CD14-positive monocyte (primary cell): ENCODE measurements around the gene MACC1. TPM values are rescaled to one million over a fixed set of nuclear protein-coding genes. Genes with fewer than 3 reads are reported as not detected.

Source experiments
- DNase-seq, 3 donors: peaks; one replicate each; pipeline ENCODE4 v3.0.0-alpha.2; 2011 to 2022
- H2AFZ ChIP-seq: 2 replicates; pipeline ENCODE4 v1.6.0; 2012; ENCODE audit warnings: mild to moderate bottlenecking, low read depth, low read length, inconsistent platforms; ENCODE audit not compliant: insufficient read depth, poor library complexity, severe bottlenecking
- H3K27ac ChIP-seq, 2 donors: 1 replicate in 1 of 2; 2 replicates in 1 of 2; pipeline ENCODE4 v1.5.1; 2012 to 2013; ENCODE audit warnings: low read length in 2 of 2, control low read depth in 1 of 2, inconsistent platforms in 1 of 2, low read depth in 1 of 2, mild to moderate bottlenecking in 1 of 2
- H3K27me3 ChIP-seq, 2 donors: one replicate each; pipeline versions ENCODE4 v1.6.0 to v1.6.1; 2011 to 2013; ENCODE audit warnings: low read length in 2 of 2; ENCODE audit not compliant: control insufficient read depth in 2 of 2, insufficient read depth in 2 of 2
- H3K36me3 ChIP-seq, 2 donors: replicated peaks in 1 of 2; 1 replicate in 1 of 2; 2 replicates in 1 of 2; pipeline versions ENCODE4 v1.5.1 to v1.6.1; 2012 to 2013; ENCODE audit warnings: low read length in 2 of 2, control low read depth in 1 of 2, inconsistent platforms in 1 of 2, mild to moderate bottlenecking in 1 of 2; ENCODE audit not compliant: insufficient read depth in 2 of 2, control insufficient read depth in 1 of 2
- H3K4me1 ChIP-seq, 2 donors: 1 replicate in 1 of 2; 2 replicates in 1 of 2; pipeline versions ENCODE4 v1.5.1 to v1.6.1; 2012 to 2013; ENCODE audit warnings: low read length in 2 of 2, control low read depth in 1 of 2, inconsistent platforms in 1 of 2, mild to moderate bottlenecking in 1 of 2, moderate library complexity in 1 of 2; ENCODE audit not compliant: insufficient read depth in 2 of 2, control insufficient read depth in 1 of 2
- H3K4me2 ChIP-seq: replicated peaks from 2 replicates; pipeline ENCODE3; 2012; ENCODE audit warnings: low read length, moderate library complexity, mild to moderate bottlenecking; ENCODE audit not compliant: poor library complexity, severe bottlenecking; ENCODE audit errors: extremely low read depth
- H3K4me3 ChIP-seq, 3 experiments: fragments of 200-600 bp in 1 of 3; sonication (generic) in 1 of 3; replicated peaks in 1 of 3; 1 replicate in 2 of 3; 2 replicates in 1 of 3; pipeline ENCODE4 v1.5.1; 2011 to 2013; ENCODE audit warnings: low read length in 3 of 3, mild to moderate bottlenecking in 3 of 3, control low read depth in 2 of 3, low read depth in 2 of 3, inconsistent platforms in 1 of 3, moderate library complexity in 1 of 3
- H3K79me2 ChIP-seq: 2 replicates; pipeline ENCODE4 v1.6.0; 2012; ENCODE audit warnings: mild to moderate bottlenecking, control low read depth, inconsistent platforms, low read length, moderate library complexity; ENCODE audit not compliant: insufficient read depth
- H3K9ac ChIP-seq: 2 replicates; pipeline ENCODE4 v1.6.0; 2017; ENCODE audit warnings: low read length, mild to moderate bottlenecking; ENCODE audit not compliant: insufficient read depth, poor library complexity, severe bottlenecking
- H3K9me3 ChIP-seq, 2 donors: replicated peaks in 1 of 2; 1 replicate in 1 of 2; 2 replicates in 1 of 2; pipeline versions ENCODE4 v1.5.1 to v1.6.1; 2012 to 2013; ENCODE audit warnings: low read length in 2 of 2, control low read depth in 1 of 2; ENCODE audit not compliant: control insufficient read depth in 1 of 2, insufficient read depth in 1 of 2
- H4K20me1 ChIP-seq: 2 replicates; pipeline ENCODE4 v1.6.0; 2012; ENCODE audit warnings: mild to moderate bottlenecking, low read length, control low read depth, moderate library complexity; ENCODE audit not compliant: insufficient read depth
- H3K27ac Mint-ChIP-seq, 7 donors: one replicate each; pipeline ENCODE4 v1.8.0; 2020; ENCODE audit warnings: mild to moderate bottlenecking in 7 of 7, mixed read lengths in 7 of 7, moderate library complexity in 6 of 7, inconsistent platforms in 2 of 7
- H3K27me3 Mint-ChIP-seq, 3 donors: one replicate each; pipeline ENCODE4 v1.8.0; 2021 to 2022; ENCODE audit warnings: low read depth in 3 of 3, mild to moderate bottlenecking in 3 of 3, mixed read lengths in 3 of 3, moderate library complexity in 3 of 3, inconsistent platforms in 1 of 3
- H3K36me3 Mint-ChIP-seq, 2 donors: one replicate each; pipeline ENCODE4 v1.8.0; 2020; ENCODE audit warnings: mixed read lengths in 2 of 2, inconsistent platforms in 1 of 2, mild to moderate bottlenecking in 1 of 2
- H3K4me1 Mint-ChIP-seq: one replicate; pipeline ENCODE4 v1.8.0; 2020; ENCODE audit warnings: mild to moderate bottlenecking, mixed read lengths
- H3K4me3 Mint-ChIP-seq, 2 donors: one replicate each; pipeline ENCODE4 v1.8.0; 2020; ENCODE audit warnings: mild to moderate bottlenecking in 2 of 2, mixed read lengths in 2 of 2, moderate library complexity in 1 of 2
- H3K9me3 Mint-ChIP-seq, 7 donors: one replicate each; pipeline ENCODE4 v1.8.0; 2020 to 2022; ENCODE audit warnings: mixed read lengths in 7 of 7, mild to moderate bottlenecking in 6 of 7, moderate library complexity in 6 of 7, inconsistent platforms in 2 of 7
- CTCF ChIP-seq: fragments of 200-600 bp; IDR thresholded peaks from one replicate; pipeline ENCODE4 v1.8.0; 2022; ENCODE audit warnings: antibody characterized with exemption, mild to moderate bottlenecking
- WGBS: methylation state at CpG from one replicate; pipeline ENCODE4 v1.1.5; 2013; ENCODE audit warnings: missing lambda C conversion rate; ENCODE audit not compliant: insufficient coverage; 5-methylcytosine and 5-hydroxymethylcytosine counted together
- intact Hi-C, 2 donors: fragments of 100-400 bp; cut with micrococcal nuclease; formaldehyde crosslinking; loops; one replicate each; pipeline versions ENCODE4 v1.15.0 to v1.15.1; 2023
- polyA plus RNA-seq, 3 donors: library from polyadenylated mRNA; depleted of rRNA in 1 of 3; unstranded in 2 of 3; stranded (reverse) in 1 of 3; fragments of 300-500 nt in 2 of 3; fragments of >200 nt in 1 of 3; fragmentation: Illumina TruSeq in 2 of 3; gene quantifications; 1 replicate in 2 of 3; 2 replicates in 1 of 3; pipeline ENCODE4 v1.2.3, GENCODE V29; 2012 to 2021

MACC1 gene
- polyA plus RNA-seq, 3 donors, result not detected

DNA sequence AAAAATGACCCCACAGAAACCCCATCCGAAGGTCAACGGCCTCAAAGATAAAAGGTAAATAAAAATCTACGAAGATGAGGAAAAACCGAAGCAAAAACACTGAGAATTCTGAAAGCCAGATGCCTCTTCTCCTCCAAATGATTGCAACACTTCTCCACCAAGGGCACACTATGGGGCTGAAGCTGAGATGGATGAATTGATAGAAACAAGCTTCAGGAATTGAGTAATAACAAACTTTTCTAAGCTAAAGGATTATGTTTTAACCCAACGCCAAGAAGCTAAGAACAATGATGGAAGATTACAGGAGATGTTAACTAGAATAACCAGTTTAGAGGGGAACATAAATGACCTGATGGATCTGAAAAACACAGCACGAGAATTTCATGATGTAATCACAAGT, 127.8 kb downstream of the MACC1 start:
- no peak overlapping the region for H3K27ac ChIP-seq
- Mint-ChIP-seq H3K36me3 (no peaks in the 10 kb centered on the region), H3K4me1 (no peaks in the 10 kb centered on the region), H3K9me3 (peaks cover 0 to 7% (median 3%) of the 10 kb centered on the region in 7 donors), H3K4me3 (no peak overlapping the region), H3K27me3 (no peaks in the 10 kb centered on the region), H3K27ac (no peak overlapping the region)
- no peak overlapping the region for H2AFZ ChIP-seq
- peaks cover 0 to 3% of the 10 kb centered on the region in 2 donors for H3K9me3 ChIP-seq
- no peaks in the 10 kb centered on the region for H3K4me1 ChIP-seq
- no peak overlapping the region for H3K4me2 ChIP-seq
- H3K36me3 ChIP-seq, result no peaks in the 10 kb centered on the region
- no peak for DNase-seq
- WGBS, result no CpG with 5 or more reads among the region's 6 CpGs
- no peaks in the 10 kb centered on the region for H3K27me3 ChIP-seq
- no peaks in the 10 kb centered on the region for H3K79me2 ChIP-seq
- TF ChIP-seq CTCF, result no peak
- no peaks in the 10 kb centered on the region for H4K20me1 ChIP-seq
- no peak overlapping the region for H3K4me3 ChIP-seq
- H3K9ac ChIP-seq, result no peak overlapping the region
- intact Hi-C loops, result no loop called here

DNA sequence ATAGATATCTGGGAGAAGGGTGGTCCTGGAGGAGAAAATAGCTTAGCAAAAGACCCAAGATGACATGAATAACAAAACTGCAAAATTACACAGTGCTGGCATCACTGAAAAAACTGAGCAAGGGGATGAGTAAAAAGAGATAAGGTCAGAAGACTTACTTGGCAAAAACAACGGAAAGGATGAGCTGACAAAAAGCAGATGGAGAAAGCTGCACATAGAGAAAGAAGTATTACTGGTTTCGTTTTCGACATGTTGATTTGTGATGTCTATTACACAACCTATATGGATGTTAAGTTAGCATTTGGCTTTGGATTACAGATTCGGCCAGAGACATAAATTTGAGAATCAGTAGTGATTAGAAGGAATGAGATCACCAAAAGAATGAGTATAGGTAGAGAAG, 132.1 kb downstream of the MACC1 start:
- Histone ChIP-seq H3K27ac (no peak overlapping the region), H3K36me3 (no peaks in the 10 kb centered on the region), H3K79me2 (no peaks in the 10 kb centered on the region), H3K27me3 (no peaks in the 10 kb centered on the region), H3K4me3 (no peak overlapping the region), H3K4me1 (no peaks in the 10 kb centered on the region), H3K9ac (no peak overlapping the region), H2AFZ (no peak overlapping the region), H3K4me2 (no peak overlapping the region), H4K20me1 (no peaks in the 10 kb centered on the region), H3K9me3 (peaks cover 0 to 3% of the 10 kb centered on the region in 2 donors)
- intact Hi-C loops, result no loop called here
- no peak overlapping the region for H3K4me3 Mint-ChIP-seq
- WGBS, result 94% methylated on average over 4 of the region's 4 CpGs
- H3K27ac Mint-ChIP-seq, result peak overlapping the region in 1 of 7 donors; percentile 0
- H3K9me3 Mint-ChIP-seq, result peaks cover 0 to 3% (median 0%) of the 10 kb centered on the region in 7 donors
- H3K27me3 Mint-ChIP-seq, result no peaks in the 10 kb centered on the region
- no peaks in the 10 kb centered on the region for H3K36me3 Mint-ChIP-seq
- no peak for DNase-seq
- H3K4me1 Mint-ChIP-seq, result peaks cover 2% of the 10 kb centered on the region
- TF ChIP-seq CTCF, result no peak

Other genes starting within 250 kb of the MACC1 start
- under 1 TPM; 0.01 to 0.28 (median 0.19) TPM for gene ITGB8, start 113.5 kb upstream of the MACC1 start, polyA plus RNA-seq